Measurements from ENCODE around the gene RIPK4. TPM values are rescaled to one million over a fixed set of nuclear protein-coding genes. Genes with fewer than 3 reads are reported as not detected.

Gene RIPK4
- total RNA-seq, 1 experiment from 2014 or later: 67.4 TPM

DNA sequence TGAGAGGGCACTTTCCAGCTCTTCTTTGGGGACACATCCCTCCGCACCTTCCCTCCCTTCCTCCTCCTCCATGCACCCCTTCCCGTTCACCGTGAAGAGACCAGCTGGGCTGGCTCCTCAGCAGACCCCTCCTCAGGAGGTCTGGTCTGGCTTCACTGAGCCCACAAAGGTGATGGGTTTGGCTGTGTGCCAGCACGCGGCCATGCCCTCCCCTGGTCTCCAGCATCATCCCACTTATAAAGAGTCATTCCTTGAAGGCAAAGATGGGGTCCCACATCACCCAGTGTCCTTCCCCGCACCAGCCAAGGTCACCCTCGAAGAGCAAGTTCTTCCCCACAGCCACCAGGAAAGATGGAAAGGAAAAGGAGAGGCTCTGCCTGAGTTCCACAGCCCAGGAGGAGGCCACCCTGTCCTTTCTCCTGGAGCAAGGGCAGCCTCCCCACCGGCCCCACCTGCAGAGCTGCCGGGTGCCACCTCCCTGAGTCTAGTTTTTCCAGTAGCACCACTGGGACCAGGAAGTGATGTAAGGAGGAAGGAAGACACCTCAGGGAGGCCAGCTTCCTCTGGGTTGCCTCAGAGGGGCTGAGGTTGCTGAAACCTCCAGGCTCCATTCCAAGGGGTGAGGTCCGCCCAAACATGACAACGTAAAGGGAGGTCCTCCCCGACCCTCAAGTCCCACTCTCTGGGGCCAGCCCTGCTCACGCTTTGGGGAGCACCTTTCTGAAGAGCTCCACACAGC, 32.7 kb downstream of the RIPK4 start:
- H3K36me3 ChIP-seq (ENCODE audit: control insufficient read depth, insufficient read depth, low read length): peaks cover 8% of the 10 kb centered on the region; the same call in 1 of the 2 replicates
- DNase-seq (ENCODE audit: low read depth, low spot score) (no peak), ATAC-seq (no peak)
- H3K9me3 ChIP-seq (ENCODE audit: control insufficient read depth, insufficient read depth, low read depth, low read length): peaks cover 5% of the 10 kb centered on the region; the same call in 1 of the 2 replicates
- intact Hi-C loops (cut with micrococcal nuclease; ENCODE audit: unreplicated experiment) (no loop called here), in situ Hi-C loops (cut with HindIII; ENCODE audit: low pct_unique_long_range_greater_than_20kb, low sequenced_read_pairs) (no loop called here)
- CTCF ChIA-PET: no interaction called here
- TF ChIP-seq POLR2AphosphoS5 (IDR thresholded peaks at IDR 0.05; ENCODE audit: low read depth, low read length) (no peak), CTCF (IDR thresholded peaks at IDR 0.05) (no peak), TCF7L2 (IDR thresholded peaks at IDR 0.05; ENCODE audit: low read depth, low read length) (no peak), SIN3A (IDR thresholded peaks at IDR 0.05; ENCODE audit: borderline replicate concordance, insufficient read depth, low read depth, low read length) (no peak)
- TF ChIP-seq, protein P1, sequence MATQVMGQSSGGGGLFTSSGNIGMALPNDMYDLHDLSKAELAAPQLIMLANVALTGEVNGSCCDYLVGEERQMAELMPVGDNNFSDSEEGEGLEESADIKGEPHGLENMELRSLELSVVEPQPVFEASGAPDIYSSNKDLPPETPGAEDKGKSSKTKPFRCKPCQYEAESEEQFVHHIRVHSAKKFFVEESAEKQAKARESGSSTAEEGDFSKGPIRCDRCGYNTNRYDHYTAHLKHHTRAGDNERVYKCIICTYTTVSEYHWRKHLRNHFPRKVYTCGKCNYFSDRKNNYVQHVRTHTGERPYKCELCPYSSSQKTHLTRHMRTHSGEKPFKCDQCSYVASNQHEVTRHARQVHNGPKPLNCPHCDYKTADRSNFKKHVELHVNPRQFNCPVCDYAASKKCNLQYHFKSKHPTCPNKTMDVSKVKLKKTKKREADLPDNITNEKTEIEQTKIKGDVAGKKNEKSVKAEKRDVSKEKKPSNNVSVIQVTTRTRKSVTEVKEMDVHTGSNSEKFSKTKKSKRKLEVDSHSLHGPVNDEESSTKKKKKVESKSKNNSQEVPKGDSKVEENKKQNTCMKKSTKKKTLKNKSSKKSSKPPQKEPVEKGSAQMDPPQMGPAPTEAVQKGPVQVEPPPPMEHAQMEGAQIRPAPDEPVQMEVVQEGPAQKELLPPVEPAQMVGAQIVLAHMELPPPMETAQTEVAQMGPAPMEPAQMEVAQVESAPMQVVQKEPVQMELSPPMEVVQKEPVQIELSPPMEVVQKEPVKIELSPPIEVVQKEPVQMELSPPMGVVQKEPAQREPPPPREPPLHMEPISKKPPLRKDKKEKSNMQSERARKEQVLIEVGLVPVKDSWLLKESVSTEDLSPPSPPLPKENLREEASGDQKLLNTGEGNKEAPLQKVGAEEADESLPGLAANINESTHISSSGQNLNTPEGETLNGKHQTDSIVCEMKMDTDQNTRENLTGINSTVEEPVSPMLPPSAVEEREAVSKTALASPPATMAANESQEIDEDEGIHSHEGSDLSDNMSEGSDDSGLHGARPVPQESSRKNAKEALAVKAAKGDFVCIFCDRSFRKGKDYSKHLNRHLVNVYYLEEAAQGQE (IDR thresholded peaks at IDR 0.05; ENCODE audit: insufficient read depth in 1 of 2, low read depth in 2 of 2, low read length in 1 of 2): no peak
- no TSS peak for BruUV-seq (replicated peaks)
- H3K4me3 ChIP-seq (ENCODE audit: low read depth in 2 of 2, low read length in 2 of 2): no peak overlapping the region
- POLR2A ChIA-PET: no interaction called here
- H3K27me3 ChIP-seq (ENCODE audit: control insufficient read depth, insufficient read depth, low read length): no peaks in the 10 kb centered on the region
- H3K4me1 ChIP-seq (ENCODE audit: control insufficient read depth, insufficient read depth, low read length): peaks cover 7% of the 10 kb centered on the region
- peak overlapping the region; percentile 57; the same call in 1 of the 2 replicates for H3K27ac ChIP-seq (ENCODE audit: low read length)

DNA sequence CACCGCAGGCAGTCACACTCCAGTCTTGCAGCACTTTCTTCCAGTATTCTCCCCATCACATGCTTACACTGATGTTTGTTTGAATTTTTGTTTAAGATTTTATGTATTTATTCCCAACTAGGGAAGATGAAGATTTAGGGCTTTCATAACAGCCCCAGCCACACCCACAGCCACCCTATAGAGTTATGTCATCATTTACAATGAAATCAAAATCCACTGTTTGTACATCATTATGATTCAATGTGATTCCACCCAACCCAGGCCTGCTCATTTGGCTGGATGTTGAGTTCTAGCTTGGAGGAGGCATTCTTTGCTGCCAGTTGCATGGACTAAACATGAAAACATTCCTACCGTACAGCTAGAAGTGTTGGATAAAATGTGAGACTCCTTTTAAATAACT, 35.8 kb downstream of the RIPK4 start:
- Histone ChIP-seq H3K27ac (ENCODE audit: low read length) (peak overlapping the region; percentile 90), H3K4me3 (ENCODE audit: low read depth in 2 of 2, low read length in 2 of 2) (no peak overlapping the region), H3K4me1 (ENCODE audit: control insufficient read depth, insufficient read depth, low read length) (peaks cover 25% of the 10 kb centered on the region), H3K9me3 (ENCODE audit: control insufficient read depth, insufficient read depth, low read depth, low read length) (no peaks in the 10 kb centered on the region), H3K27me3 (ENCODE audit: control insufficient read depth, insufficient read depth, low read length) (no peaks in the 10 kb centered on the region), H3K36me3 (ENCODE audit: control insufficient read depth, insufficient read depth, low read length) (no peaks in the 10 kb centered on the region)
- DNase-seq (ENCODE audit: low read depth, low spot score) (no peak), ATAC-seq (no peak)
- intact Hi-C loops (cut with micrococcal nuclease; ENCODE audit: unreplicated experiment): no loop called here
- no TSS peak for BruUV-seq (replicated peaks)
- in situ Hi-C loops (cut with HindIII; ENCODE audit: low pct_unique_long_range_greater_than_20kb, low sequenced_read_pairs): no loop called here
- CTCF ChIA-PET: interaction anchor here (1.1 kb wide), 1 partner anchor 118 kb away, joined by 11 read pairs; no protein-coding TSS in a partner anchor
- TF ChIP-seq CTCF (IDR thresholded peaks at IDR 0.05) (no peak), POLR2AphosphoS5 (IDR thresholded peaks at IDR 0.05; ENCODE audit: low read depth, low read length) (no peak), TCF7L2 (IDR thresholded peaks at IDR 0.05; ENCODE audit: low read depth, low read length) (no peak), SIN3A (IDR thresholded peaks at IDR 0.05; ENCODE audit: borderline replicate concordance, insufficient read depth, low read depth, low read length) (no peak)
- TF ChIP-seq, protein P1 (IDR thresholded peaks at IDR 0.05; ENCODE audit: insufficient read depth in 1 of 2, low read depth in 2 of 2, low read length in 1 of 2): no peak
- POLR2A ChIA-PET: no interaction called here

Data from Panc1 (cell line).